ENCODE results near the gene CUX1. TPM values are rescaled to one million over a fixed set of nuclear protein-coding genes. Genes with fewer than 3 reads are reported as not detected.

The CUX1 gene
- total and polyA plus RNA-seq, 10 of the 15 experiments (the other 5 are each of a cell fraction or from before 2014, with no cell fraction given), result 6.1 to 48.6 (median 25.9) TPM

- Histone ChIP-seq H4K20me1 (ENCODE audit: control insufficient read depth, insufficient read depth) (no peaks in the 10 kb centered on the region), H3K4me2 (ENCODE audit: control insufficient read depth, insufficient read depth) (peak overlapping the region; percentile 50; the same call in 1 of the 2 replicates), H3K9ac (ENCODE audit: control insufficient read depth, insufficient read depth, low read length) (no peak overlapping the region), H3K9me3 (replicated peaks; ENCODE audit: control insufficient read depth, insufficient read depth, low read length) (no peaks in the 10 kb centered on the region), H3K36me3 (ENCODE audit: control insufficient read depth in 2 of 2, insufficient read depth in 2 of 2, low read length in 1 of 2) (peaks cover 0 to 3% of the 10 kb centered on the region in 2 experiments; a peak in 3 of 4 replicates), H3K79me2 (ENCODE audit: control insufficient read depth, insufficient read depth, low read length) (peaks cover 6% of the 10 kb centered on the region), H3K4me1 (ENCODE audit: control insufficient read depth, insufficient read depth, low read length) (peaks cover 48% of the 10 kb centered on the region), H3K4me3 (no peak overlapping the region), H3K27ac (ENCODE audit: control insufficient read depth, insufficient read depth) (no peak overlapping the region), H3K27me3 (replicated peaks in 1 of 2; ENCODE audit: control insufficient read depth in 2 of 2, insufficient read depth in 2 of 2, low read length in 1 of 2) (no peaks in the 10 kb centered on the region), H2AFZ (ENCODE audit: control insufficient read depth, low read depth, low read length) (no peak overlapping the region)
- SMC1A ChIA-PET (ENCODE audit: uncharacterized antibody, unreplicated experiment), result interaction anchor here (0.9 to 3.8 kb wide), 11 partner anchors 13 to 33 kb away, joined by 3 to 18 read pairs (median 7); no protein-coding TSS in a partner anchor
- CTCF ChIA-PET, result interaction anchor here (0.6 to 2.3 kb wide), 5 partner anchors 8 to 220 kb away, joined by 3 to 7 read pairs (median 3); no protein-coding TSS in a partner anchor
- ATAC-seq, result peak; percentile 34
- in situ Hi-C loops (cut with MboI), result no loop called here
- DNase-seq (ENCODE audit: low read depth, low spot score), result no peak
- RAD21 ChIA-PET (ENCODE audit: unreplicated experiment), result interaction anchor here (0.6 to 4.6 kb wide), 9 partner anchors 15 to 485 kb away, joined by 3 to 28 read pairs (median 4); no protein-coding TSS in a partner anchor
- FAIRE-seq, result no peak
- 31% methylated on average over 11 of the region's 12 CpGs for WGBS (ENCODE audit: insufficient coverage, insufficient replicate concordance, low lambda C conversion rate, missing lambda C conversion rate)
- no TSS peak for BruUV-seq (replicated peaks)
- POLR2A ChIA-PET, result interaction anchor here (0.7 to 3.8 kb wide), 7 partner anchors 15 to 184 kb away, joined by 3 to 27 read pairs (median 4); no protein-coding TSS in a partner anchor
- TF ChIP-seq ZNF384 (IDR thresholded peaks at IDR 0.05; ENCODE audit: borderline replicate concordance, low read depth, low read length) (peak; percentile 11; the same call in 1 of the 2 replicates), ZNF592 (IDR thresholded peaks at IDR 0.05) (no peak), JUNB (IDR thresholded peaks at IDR 0.05) (peak; percentile 60), EED (IDR thresholded peaks at IDR 0.05; ENCODE audit: low read depth) (0 out of 2 replicates have a peak, but pooled peaks have one; percentile 21), ZNF24 (IDR thresholded peaks at IDR 0.05) (no peak), NR2F1 (conservative IDR thresholded peaks at IDR 0.05) (peak; percentile 22; the same call in 1 of the 2 replicates), REST (IDR thresholded peaks at IDR 0.05; ENCODE audit: low read depth, low read length) (no peak), CREM (IDR thresholded peaks at IDR 0.05; ENCODE audit: low read depth) (0 out of 2 replicates have a peak, but pooled peaks have one; percentile 15), MEF2A (IDR thresholded peaks at IDR 0.05; ENCODE audit: insufficient read depth, low read depth, low read length) (0 out of 2 replicates have a peak, but pooled peaks have one; percentile 24)
- intact Hi-C loops (cut with micrococcal nuclease; ENCODE audit: unreplicated experiment), result loop anchor here (2.0 to 10.0 kb wide), 2 partner anchors 29 to 211 kb away; no protein-coding TSS in a partner anchor
Observed at GRCh38 chr7:101956130-101956529, 138.7 kb downstream of the CUX1 start.
